ENCODE data around the gene HNRNPR. TPM values are rescaled to one million over a fixed set of nuclear protein-coding genes. Genes with fewer than 3 reads are reported as not detected.

HNRNPR gene
- total and polyA plus RNA-seq, 9 of the 15 experiments (the other 6 are each of a cell fraction or from before 2014, with no cell fraction given) = 80.9 to 372 (median 301) TPM

- TF ChIP-seq RNF219 (CRISPR knock-in tag; IDR thresholded peaks at IDR 0.05) (no peak; the same call in 1 of the 2 replicates), CCAR2 (IDR thresholded peaks at IDR 0.05; ENCODE audit: low read depth, low read length) (no peak), SMARCA4 (IDR thresholded peaks at IDR 0.05) (peak; percentile 63; the same call in 1 of the 2 replicates), ZNF589 (CRISPR knock-in tag; IDR thresholded peaks at IDR 0.05; ENCODE audit: low read depth) (0 out of 2 replicates have a peak, but pooled peaks have one; percentile 11), KDM2B (CRISPR knock-in tag; IDR thresholded peaks at IDR 0.05) (0 out of 2 replicates have a peak, but pooled peaks have one; percentile 0), CBX3 (IDR thresholded peaks at IDR 0.05; ENCODE audit: borderline replicate concordance in 1 of 2, low read length in 2 of 2) (no peak), ID3 (CRISPR knock-in tag; IDR thresholded peaks at IDR 0.05) (no peak), ID3 (tag; IDR thresholded peaks at IDR 0.05) (peak; percentile 12; the same call in 1 of the 2 replicates), HES1 (IDR thresholded peaks at IDR 0.05; ENCODE audit: low read depth) (0 out of 2 replicates have a peak, but pooled peaks have one; percentile 8), FOXK1 (CRISPR knock-in tag; IDR thresholded peaks at IDR 0.05; ENCODE audit: borderline replicate concordance) (0 out of 2 replicates have a peak, but pooled peaks have one; percentile 9), NONO (IDR thresholded peaks at IDR 0.05; ENCODE audit: low read depth in 2 of 2, low read length in 1 of 2) (0 out of 4 replicates have a peak, but pooled peaks of 1 of the 2 experiments have one; percentile 1), MTA3 (IDR thresholded peaks at IDR 0.05; ENCODE audit: borderline replicate concordance) (no peak), GABPB2 (CRISPR knock-in tag; conservative IDR thresholded peaks at IDR 0.05) (no peak)
- TF ChIP-seq, protein P1, sequence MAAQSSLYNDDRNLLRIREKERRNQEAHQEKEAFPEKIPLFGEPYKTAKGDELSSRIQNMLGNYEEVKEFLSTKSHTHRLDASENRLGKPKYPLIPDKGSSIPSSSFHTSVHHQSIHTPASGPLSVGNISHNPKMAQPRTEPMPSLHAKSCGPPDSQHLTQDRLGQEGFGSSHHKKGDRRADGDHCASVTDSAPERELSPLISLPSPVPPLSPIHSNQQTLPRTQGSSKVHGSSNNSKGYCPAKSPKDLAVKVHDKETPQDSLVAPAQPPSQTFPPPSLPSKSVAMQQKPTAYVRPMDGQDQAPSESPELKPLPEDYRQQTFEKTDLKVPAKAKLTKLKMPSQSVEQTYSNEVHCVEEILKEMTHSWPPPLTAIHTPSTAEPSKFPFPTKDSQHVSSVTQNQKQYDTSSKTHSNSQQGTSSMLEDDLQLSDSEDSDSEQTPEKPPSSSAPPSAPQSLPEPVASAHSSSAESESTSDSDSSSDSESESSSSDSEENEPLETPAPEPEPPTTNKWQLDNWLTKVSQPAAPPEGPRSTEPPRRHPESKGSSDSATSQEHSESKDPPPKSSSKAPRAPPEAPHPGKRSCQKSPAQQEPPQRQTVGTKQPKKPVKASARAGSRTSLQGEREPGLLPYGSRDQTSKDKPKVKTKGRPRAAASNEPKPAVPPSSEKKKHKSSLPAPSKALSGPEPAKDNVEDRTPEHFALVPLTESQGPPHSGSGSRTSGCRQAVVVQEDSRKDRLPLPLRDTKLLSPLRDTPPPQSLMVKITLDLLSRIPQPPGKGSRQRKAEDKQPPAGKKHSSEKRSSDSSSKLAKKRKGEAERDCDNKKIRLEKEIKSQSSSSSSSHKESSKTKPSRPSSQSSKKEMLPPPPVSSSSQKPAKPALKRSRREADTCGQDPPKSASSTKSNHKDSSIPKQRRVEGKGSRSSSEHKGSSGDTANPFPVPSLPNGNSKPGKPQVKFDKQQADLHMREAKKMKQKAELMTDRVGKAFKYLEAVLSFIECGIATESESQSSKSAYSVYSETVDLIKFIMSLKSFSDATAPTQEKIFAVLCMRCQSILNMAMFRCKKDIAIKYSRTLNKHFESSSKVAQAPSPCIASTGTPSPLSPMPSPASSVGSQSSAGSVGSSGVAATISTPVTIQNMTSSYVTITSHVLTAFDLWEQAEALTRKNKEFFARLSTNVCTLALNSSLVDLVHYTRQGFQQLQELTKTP (IDR thresholded peaks at IDR 0.05; ENCODE audit: low read depth in 1 of 2, partially characterized antibody in 2 of 2) = peak; percentile 39 to 47
These were observed 946 bp upstream of the HNRNPR start (continued) for GRCh38 chr1:23344987-23345472.

All from K562 (cell line).